ENCODE measurements around the gene REPS2. TPM values are rescaled to one million over a fixed set of nuclear protein-coding genes. Genes with fewer than 3 reads are reported as not detected.

Gene REPS2
- total RNA-seq, 1 donor, result 1.7 TPM

- peak; percentile 32 for DNase-seq (ENCODE audit: low read depth)
- peak; percentile 48 for TF ChIP-seq CTCF (IDR thresholded peaks at IDR 0.05; ENCODE audit: insufficient read depth, low read length)
- no peak overlapping the region for H3K4me3 ChIP-seq (ENCODE audit: low read depth, low read length)
Observed at GRCh38 chrX:17007134-17007768, 60.8 kb downstream of the REPS2 start.

GRCh38 chrX:17009856-17010625 is 63.6 kb downstream of the REPS2 start:
- no peak overlapping the region for H3K4me3 ChIP-seq (ENCODE audit: low read depth, low read length)
- no peak for TF ChIP-seq CTCF (IDR thresholded peaks at IDR 0.05; ENCODE audit: insufficient read depth, low read length)
- no peak for DNase-seq (ENCODE audit: low read depth)

GRCh38 chrX:17012465-17012864 is 66.0 kb downstream of the REPS2 start:
- TF ChIP-seq CTCF (IDR thresholded peaks at IDR 0.05; ENCODE audit: insufficient read depth, low read length), result no peak
- H3K4me3 ChIP-seq (ENCODE audit: low read depth, low read length), result no peak overlapping the region
- no peak for DNase-seq (ENCODE audit: low read depth)

- no peak overlapping the region for H3K4me3 ChIP-seq (ENCODE audit: low read depth, low read length)
- no peak for DNase-seq (ENCODE audit: low read depth)
- TF ChIP-seq CTCF (IDR thresholded peaks at IDR 0.05; ENCODE audit: insufficient read depth, low read length), result no peak
Observed at GRCh38 chrX:17014216-17014615, 67.8 kb downstream of the REPS2 start.

GRCh38 chrX:17017134-17017533 is 70.7 kb downstream of the REPS2 start:
- no peak for DNase-seq (ENCODE audit: low read depth)
- no peak for TF ChIP-seq CTCF (IDR thresholded peaks at IDR 0.05; ENCODE audit: insufficient read depth, low read length)
- H3K4me3 ChIP-seq (ENCODE audit: low read depth, low read length), result no peak overlapping the region

- no peak for DNase-seq (ENCODE audit: low read depth)
- H3K4me3 ChIP-seq (ENCODE audit: low read depth, low read length), result no peak overlapping the region
- no peak for TF ChIP-seq CTCF (IDR thresholded peaks at IDR 0.05; ENCODE audit: insufficient read depth, low read length)
Observed at GRCh38 chrX:17020356-17020755, 73.9 kb downstream of the REPS2 start.

Measured in fibroblast of the aortic adventitia (primary cell).